A673 (cell line): ENCODE measurements around the gene TCP11L2.

ENCODE experiments used
- CTCF ChIP-seq: fragments of 300-800, 200-600 bp; sonication (generic); conservative IDR thresholded peaks from 2 replicates; pipeline ENCODE4 v1.5.1; 2017; ENCODE audit warnings: low read depth, mild to moderate bottlenecking, antibody characterized with exemption, low read length, moderate library complexity, mixed read lengths
- EZH2 ChIP-seq: fragments of 200-600 bp; sonication (generic); IDR thresholded peaks from 2 replicates; pipeline ENCODE4 v1.6.1; 2017; ENCODE audit warnings: borderline replicate concordance, low read depth, mild to moderate bottlenecking, mixed read lengths, antibody characterized with exemption, low read length; ENCODE audit not compliant: poor library complexity, severe bottlenecking

GRCh38 chr12:106333756-106334155 lies 31.2 kb downstream of the TCP11L2 start:
- TF ChIP-seq CTCF (no peak), EZH2 (no peak)
